Naive B cell (primary cell): ENCODE data around the gene FILIP1L. TPM values are rescaled to one million over a fixed set of nuclear protein-coding genes. Genes with fewer than 3 reads are reported as not detected.

ENCODE experiments used
- ATAC-seq, 2 donors: fragments of 150-1000 bp; cut with Tn5 transposase; 2 replicates each; pipeline ENCODE4 v1.10.0; 2021; ENCODE audit warnings: low read depth in 2 of 2, mild to moderate bottlenecking in 2 of 2, moderate library complexity in 2 of 2
- DNase-seq: peaks from one replicate; pipeline ENCODE4 v3.0.0; 2022
- H3K27ac Mint-ChIP-seq, 6 donors: one replicate each; pipeline ENCODE4 v1.8.0; 2020 to 2022; ENCODE audit warnings: mild to moderate bottlenecking in 6 of 6, mixed read lengths in 6 of 6, moderate library complexity in 5 of 6, inconsistent platforms in 2 of 6
- H3K27me3 Mint-ChIP-seq, 3 donors: one replicate each; pipeline ENCODE4 v1.8.0; 2021 to 2022; ENCODE audit warnings: mixed read lengths in 3 of 3, mild to moderate bottlenecking in 1 of 3
- H3K36me3 Mint-ChIP-seq, 2 donors: one replicate each; pipeline ENCODE4 v1.8.0; 2020 to 2022; ENCODE audit warnings: mixed read lengths in 2 of 2, inconsistent platforms in 1 of 2, mild to moderate bottlenecking in 1 of 2
- H3K4me1 Mint-ChIP-seq, 3 donors: one replicate each; pipeline ENCODE4 v1.8.0; 2020 to 2022; ENCODE audit warnings: mixed read lengths in 3 of 3, inconsistent platforms in 1 of 3, mild to moderate bottlenecking in 1 of 3, moderate library complexity in 1 of 3
- H3K4me3 Mint-ChIP-seq, 8 donors: one replicate each; pipeline ENCODE4 v1.8.0; 2020 to 2022; ENCODE audit warnings: mild to moderate bottlenecking in 8 of 8, mixed read lengths in 8 of 8, moderate library complexity in 8 of 8, inconsistent platforms in 2 of 8
- H3K9me3 Mint-ChIP-seq, 7 donors: one replicate each; pipeline ENCODE4 v1.8.0; 2020 to 2022; ENCODE audit warnings: mixed read lengths in 7 of 7, mild to moderate bottlenecking in 5 of 7, inconsistent platforms in 2 of 7, moderate library complexity in 1 of 7
- polyA plus RNA-seq, 6 donors: library from polyadenylated mRNA; unstranded; fragments of 300-500 nt; fragmentation: Illumina TruSeq; gene quantifications; one replicate each; pipeline ENCODE4 v1.2.3, GENCODE V29; 2021; ENCODE audit warnings: low read depth in 6 of 6

FILIP1L gene
- polyA plus RNA-seq, 6 donors from 2014 or later = 0.29 to 1.2 (median 0.99) TPM; not detected in 1

DNA sequence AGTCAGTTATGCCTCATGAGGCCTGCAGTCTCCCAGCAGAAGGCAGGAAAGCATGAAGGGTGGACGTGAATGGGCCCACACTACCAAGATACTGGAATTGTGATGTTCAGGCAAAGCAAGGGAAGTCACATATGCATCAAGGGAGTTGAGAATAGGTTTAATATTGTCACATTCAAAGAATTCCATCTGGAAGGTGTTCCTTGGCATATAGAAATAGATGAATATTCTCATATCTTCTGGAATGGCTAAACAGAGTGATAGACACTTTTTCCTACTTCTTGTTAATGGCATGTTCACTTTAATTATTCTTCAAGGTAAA, 193.0 kb downstream of the FILIP1L start:
- Mint-ChIP-seq H3K4me1 (peaks cover 10 to 18% (median 16%) of the 10 kb centered on the region in 3 donors), H3K36me3 (peaks cover 9 to 12% of the 10 kb centered on the region in 2 donors), H3K9me3 (peaks cover 0 to 7% (median 0%) of the 10 kb centered on the region in 7 donors), H3K27ac (peak overlapping the region in 2 of 6 donors; percentile 26 to 42), H3K27me3 (no peaks in the 10 kb centered on the region), H3K4me3 (peak overlapping the region in 1 of 8 donors; percentile 25)
- ATAC-seq (no peak), DNase-seq (no peak)

DNA sequence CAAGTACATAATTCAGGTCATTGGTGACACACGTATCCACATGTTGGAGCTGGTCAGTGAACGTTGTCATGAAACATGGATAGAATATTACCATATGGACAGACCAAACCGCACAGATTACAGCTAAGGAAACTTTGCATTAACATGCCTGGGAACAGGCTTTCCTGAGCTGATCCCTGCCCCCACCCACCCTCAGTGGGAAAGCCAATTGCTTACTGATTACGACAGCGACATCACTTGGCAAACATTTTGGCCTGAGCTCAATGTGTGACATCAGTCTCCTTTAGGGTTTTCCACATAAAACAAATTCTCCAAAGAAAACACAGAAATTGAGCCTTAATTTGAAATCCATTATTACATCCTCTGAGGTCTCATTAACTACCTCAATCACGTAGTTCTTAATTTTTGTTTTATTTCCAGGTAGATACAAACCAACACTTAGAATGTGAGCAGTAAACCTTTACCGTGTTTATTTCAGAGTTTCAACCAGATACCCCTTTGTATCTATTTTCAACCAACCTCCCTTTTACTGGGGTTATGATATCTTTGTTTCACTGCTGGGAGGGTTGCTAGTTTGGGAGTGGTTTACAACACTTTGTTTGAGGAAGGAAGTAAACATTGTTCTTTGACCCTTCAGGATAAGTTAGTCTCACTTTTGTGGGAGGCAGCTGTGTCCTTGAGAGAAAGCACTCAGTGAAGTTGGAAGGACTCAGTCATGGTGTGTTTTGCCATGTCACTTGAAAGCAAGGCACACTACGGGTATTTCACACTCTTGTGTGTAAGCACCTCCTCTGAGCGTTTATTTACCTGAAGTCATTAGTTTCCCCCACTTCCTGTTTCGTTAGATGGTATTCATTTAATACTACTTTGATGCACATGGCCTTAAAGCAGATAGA, 193.6 kb downstream of the FILIP1L start:
- peaks cover 9 to 12% of the 10 kb centered on the region in 2 donors for H3K36me3 Mint-ChIP-seq

DNA sequence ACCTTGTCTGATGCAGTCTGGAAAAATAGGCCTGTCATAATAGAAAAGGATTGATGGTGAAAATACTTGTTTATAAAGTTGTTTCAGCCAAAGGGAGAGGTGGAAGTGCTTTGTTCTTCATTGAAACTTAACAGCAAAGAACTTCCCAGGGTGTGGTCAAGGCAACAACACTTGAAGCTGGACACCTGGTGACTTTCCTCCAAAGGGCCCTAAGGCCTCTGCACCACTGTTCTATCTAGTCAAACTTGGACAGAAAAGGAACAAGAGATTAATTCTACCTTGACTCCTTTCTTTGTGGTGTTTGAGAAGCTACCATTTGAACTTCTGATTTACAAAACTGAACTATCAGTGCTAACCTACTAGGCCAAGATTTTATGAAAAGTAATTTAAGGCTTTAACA, 194.6 kb downstream of the FILIP1L start:
- H3K9me3 Mint-ChIP-seq = peaks cover 0 to 7% (median 0%) of the 10 kb centered on the region in 7 donors
- ATAC-seq (no peak), DNase-seq (no peak)
- H3K36me3 Mint-ChIP-seq = peaks cover 9 to 12% of the 10 kb centered on the region in 2 donors
- no peak overlapping the region for H3K4me3 Mint-ChIP-seq
- H3K27ac Mint-ChIP-seq = no peak overlapping the region
- no peaks in the 10 kb centered on the region for H3K27me3 Mint-ChIP-seq
- peaks cover 10 to 18% (median 16%) of the 10 kb centered on the region in 3 donors for H3K4me1 Mint-ChIP-seq

More for the DNA sequence above, 193.6 kb downstream of the FILIP1L start:
- peak overlapping the region in 1 of 8 donors; percentile 25 for H3K4me3 Mint-ChIP-seq
- ATAC-seq (peak; percentile 34 to 56), DNase-seq (no peak)
- H3K9me3 Mint-ChIP-seq = peaks cover 0 to 7% (median 0%) of the 10 kb centered on the region in 7 donors
- peak overlapping the region in 3 of 6 donors; percentile 26 to 42 (median 34) for H3K27ac Mint-ChIP-seq
- peaks cover 10 to 18% (median 16%) of the 10 kb centered on the region in 3 donors for H3K4me1 Mint-ChIP-seq
- H3K27me3 Mint-ChIP-seq = no peaks in the 10 kb centered on the region

DNA sequence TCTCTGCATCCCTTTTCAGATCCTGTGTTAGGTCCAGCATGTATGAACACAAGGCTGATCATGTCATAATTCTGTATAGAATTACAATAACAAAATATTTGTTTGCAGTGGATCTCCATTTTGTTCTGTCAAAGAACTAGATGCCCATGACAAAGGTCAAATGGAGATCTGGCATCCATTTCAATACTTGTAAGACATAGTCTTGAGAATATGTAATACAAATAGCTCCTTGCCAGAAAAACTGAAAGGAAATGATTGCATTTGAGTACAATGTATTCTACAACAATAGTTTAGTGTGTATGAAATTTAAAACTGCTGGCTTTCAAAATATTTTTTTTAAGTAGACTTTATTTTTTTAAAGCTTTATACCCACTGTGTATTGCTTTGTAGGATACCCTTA, 195.6 kb downstream of the FILIP1L start:
- H3K36me3 Mint-ChIP-seq = peaks cover 7 to 9% of the 10 kb centered on the region in 2 donors

DNA sequence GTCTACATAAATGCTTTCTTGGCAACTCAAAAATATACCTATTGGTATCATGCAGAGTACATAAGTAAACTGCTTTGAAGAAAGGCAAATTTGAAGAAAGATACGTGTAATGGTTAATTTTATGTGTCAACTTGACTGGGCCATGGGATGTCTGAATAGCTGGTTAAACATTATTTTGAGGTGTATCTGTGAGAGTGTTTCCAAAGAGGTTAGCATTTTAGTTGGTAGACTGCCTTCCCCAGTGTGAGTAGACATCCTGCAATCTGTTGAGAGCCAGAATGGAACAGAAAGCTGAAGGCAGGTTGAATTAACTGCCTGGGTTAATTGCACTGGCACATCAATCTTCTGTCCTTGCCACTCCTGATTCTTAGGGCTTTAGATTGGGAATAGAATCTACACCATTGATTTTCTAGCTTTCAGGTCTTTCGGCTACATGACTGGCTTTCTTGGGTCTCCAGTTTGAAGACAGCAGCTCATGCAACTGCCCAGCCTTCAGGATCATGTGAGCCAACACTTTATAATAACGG, 198.3 kb downstream of the FILIP1L start:
- Mint-ChIP-seq H3K27ac (no peak overlapping the region), H3K27me3 (no peaks in the 10 kb centered on the region), H3K4me1 (peaks cover 4 to 17% (median 7%) of the 10 kb centered on the region in 3 donors), H3K4me3 (no peak overlapping the region), H3K36me3 (peaks cover 0 to 5% of the 10 kb centered on the region in 2 donors), H3K9me3 (peaks cover 0 to 5% (median 2%) of the 10 kb centered on the region in 7 donors)
- no peak for ATAC-seq
- no peak for DNase-seq

More for the DNA sequence above, 195.6 kb downstream of the FILIP1L start:
- DNase-seq = no peak
- Mint-ChIP-seq H3K4me1 (peaks cover 10 to 19% (median 18%) of the 10 kb centered on the region in 3 donors), H3K4me3 (no peak overlapping the region), H3K27ac (peak overlapping the region in 1 of 6 donors; percentile 43), H3K27me3 (no peaks in the 10 kb centered on the region), H3K9me3 (peaks cover 0 to 6% (median 0%) of the 10 kb centered on the region in 7 donors)
- ATAC-seq = no peak

DNA sequence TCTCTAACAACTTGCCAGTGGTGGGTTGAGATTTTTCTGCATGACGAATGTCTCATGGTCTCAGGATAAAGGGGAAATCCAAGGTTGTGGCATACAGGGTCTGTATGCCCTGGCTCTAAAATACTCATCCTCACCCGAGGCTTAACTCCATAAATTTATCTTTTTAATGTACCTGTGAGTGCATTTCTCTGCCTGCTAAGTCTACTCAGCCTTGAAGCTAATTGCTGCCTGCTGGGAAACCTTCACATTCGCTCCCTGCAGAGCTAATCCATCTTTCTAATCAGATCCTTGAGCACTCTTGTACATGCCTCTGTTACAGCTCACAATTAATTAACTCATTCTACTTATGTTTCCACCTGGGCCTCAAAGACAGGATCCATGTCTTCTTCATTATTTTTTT, 202.9 kb downstream of the FILIP1L start:
- H3K27ac Mint-ChIP-seq = no peak overlapping the region

DNA sequence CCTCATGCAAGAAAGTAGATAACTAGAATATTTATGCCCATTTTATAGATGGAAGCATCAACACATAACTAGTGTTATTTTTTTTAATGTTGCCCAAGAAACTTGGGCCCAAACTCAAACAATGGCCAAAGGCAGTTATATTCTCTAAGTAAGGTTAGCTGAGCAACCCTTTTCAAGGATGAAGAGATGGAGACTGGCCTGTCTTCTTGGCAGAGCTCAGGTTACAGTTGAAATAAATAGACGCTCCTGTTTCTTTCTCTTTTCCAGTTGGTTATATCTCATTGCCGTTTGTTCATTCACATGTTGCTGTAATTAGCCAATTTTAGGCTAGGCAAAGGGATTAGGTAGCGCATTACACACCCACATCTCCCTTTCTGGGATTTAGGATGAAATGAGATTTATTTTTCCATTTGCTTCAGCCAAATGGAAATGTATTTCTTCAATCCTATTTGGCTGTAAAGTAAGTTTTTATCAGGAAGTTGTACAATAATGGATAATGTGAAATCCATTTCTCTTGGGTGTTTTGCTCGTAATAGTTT, 203.5 kb downstream of the FILIP1L start:
- Mint-ChIP-seq H3K9me3 (peaks cover 0 to 5% (median 2%) of the 10 kb centered on the region in 7 donors), H3K27me3 (no peaks in the 10 kb centered on the region), H3K4me3 (no peak overlapping the region), H3K27ac (no peak overlapping the region), H3K36me3 (peaks cover 8% of the 10 kb centered on the region in 2 donors), H3K4me1 (peaks cover 2 to 12% (median 9%) of the 10 kb centered on the region in 3 donors)
- ATAC-seq (no peak), DNase-seq (no peak)

More for the DNA sequence above, 202.9 kb downstream of the FILIP1L start:
- Mint-ChIP-seq H3K4me3 (no peak overlapping the region), H3K9me3 (peaks cover 0 to 5% (median 2%) of the 10 kb centered on the region in 7 donors), H3K27me3 (no peaks in the 10 kb centered on the region), H3K4me1 (peaks cover 2 to 12% (median 9%) of the 10 kb centered on the region in 3 donors), H3K36me3 (peaks cover 5 to 8% of the 10 kb centered on the region in 2 donors)
- ATAC-seq = no peak
- no peak for DNase-seq

DNA sequence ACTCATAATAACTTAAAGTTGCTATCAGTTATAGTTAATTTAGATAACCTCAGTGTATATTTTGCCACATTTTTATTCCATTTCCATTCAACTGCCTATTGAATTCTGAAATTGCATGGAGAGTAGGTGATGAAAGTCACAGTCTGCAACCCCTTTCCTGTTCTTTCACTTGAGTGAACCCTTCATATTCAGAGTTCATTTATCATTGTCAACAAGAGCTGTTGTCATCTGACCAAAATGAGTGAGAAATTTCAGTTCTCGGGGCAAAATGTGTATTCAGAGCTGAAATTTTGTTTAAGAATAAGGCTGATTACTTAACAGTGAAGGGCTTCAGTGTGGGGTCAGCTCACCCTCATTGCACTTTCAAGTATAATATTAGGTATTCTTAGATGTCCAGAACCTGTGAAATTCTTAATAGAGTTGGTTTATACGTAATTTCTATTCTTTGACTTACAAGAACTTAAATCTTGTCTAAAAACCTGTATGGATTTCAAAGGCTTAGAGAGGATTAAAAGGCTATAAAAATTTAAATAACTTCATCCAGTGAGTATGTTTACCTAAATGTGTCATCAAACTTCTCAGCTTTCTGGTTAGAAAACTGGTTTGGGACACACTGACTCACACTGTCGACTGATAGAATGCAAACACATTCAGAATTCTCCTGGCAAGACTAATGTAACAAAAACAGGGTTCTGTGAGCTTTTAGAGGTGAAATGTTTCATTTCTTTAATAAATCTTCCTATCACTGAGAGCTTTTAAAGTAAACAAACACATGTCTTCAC, 204.4 kb downstream of the FILIP1L start:
- peaks cover 2 to 17% (median 13%) of the 10 kb centered on the region in 3 donors for H3K4me1 Mint-ChIP-seq
- no peak overlapping the region for H3K27ac Mint-ChIP-seq
- H3K36me3 Mint-ChIP-seq = peaks cover 8% of the 10 kb centered on the region in 2 donors
- peaks cover 0 to 5% (median 2%) of the 10 kb centered on the region in 7 donors for H3K9me3 Mint-ChIP-seq
- no peak for DNase-seq
- no peaks in the 10 kb centered on the region for H3K27me3 Mint-ChIP-seq
- H3K4me3 Mint-ChIP-seq = no peak overlapping the region
- ATAC-seq = no peak

DNA sequence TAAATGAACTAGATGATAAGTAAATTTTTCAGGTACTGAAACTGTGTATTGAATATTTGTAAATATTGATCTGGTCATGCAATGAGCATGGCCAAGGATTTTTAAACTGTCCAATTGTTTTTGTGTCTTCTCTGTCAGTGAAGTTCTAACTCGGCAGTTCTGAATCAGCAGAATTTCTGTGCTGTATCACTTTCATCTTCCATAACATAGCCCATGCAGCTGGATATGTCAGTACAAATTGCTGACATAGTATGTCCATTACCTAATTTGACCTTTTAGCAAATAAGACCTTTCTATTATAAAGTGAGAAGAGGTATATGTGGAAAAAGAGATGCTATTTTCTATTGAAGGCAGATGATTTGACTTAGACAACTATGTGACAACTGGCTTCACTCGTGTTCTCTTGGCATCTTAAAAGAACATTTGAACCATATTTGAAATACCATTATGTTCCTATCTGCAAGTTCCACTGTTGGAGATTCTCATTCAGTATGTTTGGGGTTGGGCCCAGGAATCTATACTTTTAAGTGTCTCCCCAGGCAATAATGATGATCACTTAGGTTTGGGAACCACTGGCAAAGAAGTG, 206.2 kb downstream of the FILIP1L start:
- Mint-ChIP-seq H3K27me3 (no peaks in the 10 kb centered on the region), H3K4me1 (peaks cover 6 to 14% (median 11%) of the 10 kb centered on the region in 3 donors), H3K27ac (no peak overlapping the region), H3K36me3 (peaks cover 5 to 8% of the 10 kb centered on the region in 2 donors), H3K9me3 (peaks cover 0 to 3% (median under 1%) of the 10 kb centered on the region in 7 donors), H3K4me3 (no peak overlapping the region)
- DNase-seq (no peak), ATAC-seq (no peak)

DNA sequence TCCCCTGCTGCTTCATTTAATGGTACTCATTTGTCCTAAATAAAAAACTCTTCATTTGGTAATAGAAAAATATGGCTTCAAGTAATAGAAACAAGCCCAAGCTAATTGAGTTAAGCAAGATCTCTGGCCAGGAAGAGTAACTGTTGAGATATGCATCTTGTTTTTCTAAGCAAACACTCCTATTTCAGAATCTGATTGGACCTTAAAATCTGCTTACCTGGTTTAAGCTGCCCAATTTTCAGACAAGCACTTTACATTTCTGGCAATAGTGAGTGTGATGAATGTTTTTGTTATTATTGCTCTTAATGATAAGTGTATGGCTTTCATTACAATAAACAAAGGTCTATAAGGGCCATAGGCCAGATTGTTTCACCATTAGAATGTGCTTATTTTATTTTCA, 210.4 kb downstream of the FILIP1L start:
- no peak overlapping the region for H3K27ac Mint-ChIP-seq
- H3K9me3 Mint-ChIP-seq = peaks cover 0 to 3% (median 0%) of the 10 kb centered on the region in 7 donors
- DNase-seq (no peak), ATAC-seq (no peak)
- H3K36me3 Mint-ChIP-seq = peaks cover 3 to 8% of the 10 kb centered on the region in 2 donors
- H3K4me1 Mint-ChIP-seq = peaks cover 9 to 26% (median 15%) of the 10 kb centered on the region in 3 donors
- no peaks in the 10 kb centered on the region for H3K27me3 Mint-ChIP-seq
- no peak overlapping the region for H3K4me3 Mint-ChIP-seq

DNA sequence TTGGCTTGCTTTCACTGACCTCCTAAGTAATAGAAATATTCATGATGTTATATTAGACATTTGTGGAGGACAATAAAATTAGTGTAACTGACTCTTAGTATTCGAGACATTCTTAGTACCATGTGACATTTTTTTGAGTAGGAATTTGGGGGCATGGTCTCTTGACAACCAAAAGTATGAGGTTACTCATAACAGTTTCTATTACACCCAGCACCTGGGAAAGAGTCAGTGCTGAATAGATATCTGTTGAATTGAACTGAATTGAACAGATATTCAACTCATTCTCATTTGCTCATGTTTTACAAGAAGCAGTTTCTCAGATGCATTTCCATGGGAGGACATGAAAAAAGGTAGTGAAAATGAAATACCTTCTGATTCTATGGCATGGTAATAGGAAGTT, 212.2 kb downstream of the FILIP1L start:
- Mint-ChIP-seq H3K27me3 (no peaks in the 10 kb centered on the region), H3K9me3 (no peaks in the 10 kb centered on the region), H3K27ac (peak overlapping the region in 1 of 6 donors; percentile 7), H3K4me3 (no peak overlapping the region), H3K4me1 (peaks cover 12 to 21% (median 15%) of the 10 kb centered on the region in 3 donors), H3K36me3 (peaks cover 0 to 3% of the 10 kb centered on the region in 2 donors)
- ATAC-seq (peak in 1 of 2 donors; percentile 25), DNase-seq (no peak)

DNA sequence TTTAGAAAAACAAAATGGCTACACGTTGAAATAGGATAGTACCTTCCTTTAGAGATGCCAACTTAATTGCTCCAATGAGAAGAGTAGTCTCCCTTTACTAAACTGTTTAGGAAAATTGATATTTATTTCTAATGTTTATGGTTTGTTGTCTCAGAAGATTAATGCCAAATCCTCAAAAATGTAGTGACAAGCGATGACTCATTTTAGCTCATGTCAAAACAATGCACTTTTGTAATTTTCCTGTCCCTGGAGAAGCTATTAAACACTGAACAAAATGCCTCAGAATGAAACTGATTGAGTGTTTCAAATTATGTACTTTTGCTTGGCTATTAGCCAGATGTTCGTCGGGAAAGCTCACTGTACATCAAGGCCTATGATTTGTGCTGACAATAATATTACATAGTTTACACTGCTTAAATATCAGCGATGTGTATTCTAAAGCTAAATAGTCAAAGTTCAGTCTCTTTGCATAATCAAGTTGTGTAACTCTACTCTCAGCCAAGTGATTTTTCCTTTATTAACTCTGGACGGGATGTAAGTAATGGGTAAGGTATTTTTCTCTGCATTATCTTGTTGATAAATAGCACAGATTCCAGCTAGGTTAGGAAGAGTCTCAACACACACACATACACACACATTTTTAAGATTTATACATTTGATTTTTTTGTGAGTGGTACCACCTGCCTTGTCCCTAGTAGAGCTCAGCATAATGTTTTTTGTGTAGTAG, 212.9 kb downstream of the FILIP1L start:
- no peak for DNase-seq
- ATAC-seq = no peak
- Mint-ChIP-seq H3K4me3 (no peak overlapping the region), H3K27ac (peak overlapping the region in 1 of 6 donors; percentile 38), H3K9me3 (no peaks in the 10 kb centered on the region), H3K36me3 (peaks cover 0 to 3% of the 10 kb centered on the region in 2 donors), H3K4me1 (peaks cover 16 to 23% (median 17%) of the 10 kb centered on the region in 3 donors), H3K27me3 (no peaks in the 10 kb centered on the region)
